Esophagus squamous epithelium (tissue), 4 donors: ENCODE results near the gene GABRP.

ENCODE experiments used
- CTCF ChIP-seq, 6 experiments: fragments of 450-650 bp in 4 of 6; fragments of 200-600 bp in 2 of 6; sonication (generic) in 2 of 6; IDR thresholded peaks; one replicate each; pipeline ENCODE4 v1.5.1; 2016 to 2019; ENCODE audit warnings: antibody characterized with exemption in 6 of 6, mild to moderate bottlenecking in 4 of 6, moderate library complexity in 4 of 6
- POLR2A ChIP-seq, 4 donors: fragments of 450-650 bp; IDR thresholded peaks; one replicate each; pipeline ENCODE4 v1.6.1; 2017; ENCODE audit warnings: antibody characterized with exemption in 4 of 4, mild to moderate bottlenecking in 4 of 4, moderate library complexity in 3 of 4

GRCh38 chr5:170761708-170762066, 21.8 kb upstream of the GABRP start:
- TF ChIP-seq CTCF (IDR thresholded peaks at IDR 0.05) (no peak), POLR2A (IDR thresholded peaks at IDR 0.05) (no peak)
